T-helper 2 cell (primary cell): ENCODE measurements around the gene ST6GALNAC1.

ENCODE experiments used
- DNase-seq, 5 experiments: peaks; one replicate each; pipeline versions ENCODE4 v3.0.0 to v3.0.0-alpha.2; 2012 to 2022

The ST6GALNAC1 gene

DNA sequence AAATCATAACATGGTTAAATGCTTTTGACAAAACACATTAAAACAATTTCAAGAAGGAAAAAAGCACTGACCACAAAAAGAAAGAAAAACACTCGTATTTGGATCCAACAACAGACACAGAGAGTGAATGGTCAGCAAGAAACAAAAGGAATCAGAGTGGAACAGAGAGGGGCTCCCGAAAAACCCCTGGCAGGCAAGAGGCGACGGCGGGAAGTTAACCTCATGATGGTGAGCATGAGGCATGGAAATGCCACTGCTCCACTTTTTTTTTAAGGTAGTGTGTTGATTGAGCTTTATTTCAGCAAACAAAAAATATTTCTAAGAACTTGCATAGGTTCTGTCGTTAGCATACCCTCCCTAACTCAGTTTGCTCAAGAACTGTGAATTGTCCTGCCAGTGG is 32.1 kb upstream of the ST6GALNAC1 start:
- DNase-seq, result no peak

DNA sequence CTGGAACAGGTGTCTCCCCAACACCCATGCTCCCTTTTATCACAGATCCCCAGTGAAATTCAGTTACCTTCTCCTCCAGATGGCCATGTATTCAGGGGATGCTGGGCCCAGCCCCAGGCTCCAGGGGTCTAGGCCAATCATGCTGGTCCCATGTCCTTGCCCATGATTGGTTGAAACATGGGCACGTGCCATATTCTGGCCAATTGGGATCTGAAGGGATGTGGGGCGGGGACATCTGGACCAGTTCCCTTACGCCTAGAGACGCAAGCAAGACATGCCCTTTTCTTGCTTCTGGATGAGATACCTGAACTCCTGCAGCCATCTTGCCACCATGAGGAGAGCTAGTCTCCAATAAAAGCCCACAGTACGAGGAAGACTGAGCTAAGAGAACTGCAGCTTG is 31.0 kb upstream of the ST6GALNAC1 start:
- no peak for DNase-seq

DNA sequence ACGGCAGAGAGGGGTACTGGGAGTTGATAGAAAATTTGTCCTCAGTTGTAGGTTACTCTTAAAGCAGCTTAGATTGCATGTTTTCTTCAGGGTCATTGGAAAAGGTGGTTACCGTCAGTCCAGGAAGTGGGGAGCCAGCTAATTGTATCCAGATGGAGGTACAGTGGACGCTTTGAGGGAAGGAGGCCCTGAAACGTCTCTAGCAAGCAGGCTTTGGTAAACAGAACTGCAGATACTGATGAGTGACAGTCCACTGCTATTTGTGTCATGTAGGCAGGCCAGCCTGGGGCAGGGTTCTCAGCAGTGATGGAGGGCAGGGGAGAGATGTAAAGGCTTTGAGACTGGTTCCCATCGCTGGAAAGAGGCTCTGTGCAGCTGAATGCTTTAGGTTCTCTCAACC is 30.2 kb upstream of the ST6GALNAC1 start:
- no peak for DNase-seq

DNA sequence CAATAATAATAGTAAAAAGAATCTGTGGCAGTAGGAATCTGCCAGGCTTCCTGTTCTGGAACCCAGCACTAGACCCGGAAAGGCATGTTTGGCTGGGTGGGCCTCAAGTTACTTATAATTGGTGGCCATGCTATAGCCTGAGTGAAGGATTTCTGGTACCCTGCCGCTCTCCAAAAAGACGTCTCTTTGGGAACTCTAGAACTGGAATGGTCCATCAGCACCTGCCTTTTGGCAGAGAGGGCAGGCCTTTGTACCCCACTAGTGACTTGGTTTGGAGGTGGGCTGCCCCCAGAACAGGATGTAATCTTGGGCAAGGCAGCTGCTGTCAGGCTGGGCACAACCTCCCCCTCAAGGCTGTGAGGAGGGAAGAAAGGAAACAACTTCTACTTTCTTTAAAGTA is 29.3 kb upstream of the ST6GALNAC1 start:
- DNase-seq, result no peak

DNA sequence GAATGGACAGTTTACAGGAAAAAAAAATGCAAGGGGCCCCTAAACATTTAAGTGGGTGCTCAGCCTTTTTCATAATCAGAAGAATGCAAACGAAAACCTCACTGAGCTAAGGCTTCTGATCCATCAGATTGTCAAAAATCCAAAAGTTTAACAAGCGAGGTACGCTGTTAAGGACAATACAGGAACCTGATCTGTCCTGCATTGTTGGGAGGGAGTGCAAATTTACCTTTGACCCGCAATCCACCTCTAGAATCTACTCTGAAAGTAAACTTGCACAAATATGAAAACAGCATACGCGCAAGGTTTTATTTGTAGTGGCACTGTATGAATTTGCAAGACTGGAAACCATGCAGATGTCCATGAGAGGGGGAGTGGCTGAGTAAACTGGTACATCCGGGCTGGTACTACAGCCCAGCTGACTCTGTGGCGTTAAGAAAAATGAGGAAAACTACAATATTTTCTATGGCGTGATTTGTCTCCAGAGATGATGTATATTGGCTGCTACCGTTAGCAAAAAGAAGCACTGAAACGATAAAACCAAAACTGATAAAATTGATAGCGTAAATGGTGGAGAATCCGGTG is 28.8 kb upstream of the ST6GALNAC1 start:
- peak in 1 of 5 experiments; percentile 53 for DNase-seq

DNA sequence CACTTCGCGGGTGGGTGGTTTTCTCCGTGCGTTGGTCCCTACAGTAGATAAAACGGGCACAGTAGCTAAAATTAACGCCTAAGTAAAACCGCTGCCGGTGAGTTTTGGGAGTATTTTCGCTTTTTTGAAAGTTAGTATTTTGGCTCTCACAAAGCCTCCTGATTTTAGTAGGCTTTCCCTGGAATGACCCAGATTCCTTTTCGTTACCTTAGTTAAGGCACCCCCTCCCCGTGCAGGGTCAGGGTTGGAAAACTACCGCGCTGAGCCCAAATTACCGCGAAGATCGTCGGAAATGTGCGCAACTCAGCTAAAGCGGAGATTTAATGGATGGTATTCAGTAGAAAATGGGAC is 28.3 kb upstream of the ST6GALNAC1 start:
- DNase-seq, result no peak

DNA sequence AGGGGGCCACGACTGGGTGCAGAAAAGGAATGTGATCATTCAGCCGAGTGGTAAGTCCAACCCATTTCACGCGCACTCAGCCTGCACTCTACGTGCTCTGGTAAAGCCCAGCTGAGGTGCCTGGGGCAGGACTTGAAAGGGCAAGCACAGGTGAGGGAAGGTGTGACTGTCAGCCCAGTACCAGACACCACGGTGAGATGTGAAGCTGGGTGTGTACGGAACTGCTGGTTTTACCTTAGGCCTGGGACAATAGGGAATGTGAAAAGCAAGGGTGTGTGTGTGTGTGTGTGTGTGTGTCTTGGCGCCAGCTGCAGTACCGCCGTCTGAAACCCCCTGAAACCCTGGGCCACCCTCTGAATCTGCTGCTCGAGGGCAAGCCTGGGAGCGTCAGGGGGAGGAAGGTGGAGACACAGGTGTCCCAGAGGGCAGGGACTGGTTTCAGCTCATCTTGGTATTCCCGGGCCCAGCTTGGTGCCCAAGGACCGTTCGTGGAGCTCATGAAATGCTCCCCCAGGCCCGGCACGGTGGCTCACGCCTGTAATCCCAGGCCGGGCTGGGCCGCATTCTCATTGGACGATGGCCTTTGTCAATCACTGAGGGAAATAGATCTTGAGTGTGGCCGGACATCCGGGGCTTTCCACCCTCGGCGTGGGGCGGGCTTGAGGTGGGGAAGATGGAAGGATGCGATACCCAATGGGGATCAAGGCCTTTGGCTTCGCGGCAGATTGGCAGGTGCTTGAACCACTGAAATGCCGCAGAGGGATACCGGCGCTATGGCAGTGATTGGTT is 27.8 kb upstream of the ST6GALNAC1 start:
- peak; percentile 94 to 100 (median 98) for DNase-seq

DNA sequence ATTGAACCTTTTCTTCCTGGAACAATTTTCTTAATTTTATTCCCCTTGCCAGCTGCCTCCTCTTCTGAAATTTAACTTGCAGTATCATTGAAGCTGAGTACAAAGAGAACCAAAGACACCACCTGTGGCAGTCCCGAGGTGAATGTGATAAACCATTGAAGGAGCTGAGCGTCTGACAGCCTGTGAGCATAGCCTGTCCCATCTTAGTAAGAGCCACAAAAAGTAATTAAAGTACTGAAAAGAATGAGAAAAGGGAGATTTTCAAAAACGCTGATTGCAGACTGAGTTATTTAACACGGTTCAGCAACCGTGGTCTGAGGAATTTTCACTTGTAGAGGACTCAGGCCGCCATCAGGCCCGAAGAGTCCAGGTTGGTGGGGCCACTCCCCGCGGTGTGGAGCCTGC is 27.2 kb upstream of the ST6GALNAC1 start:
- DNase-seq, result no peak

DNA sequence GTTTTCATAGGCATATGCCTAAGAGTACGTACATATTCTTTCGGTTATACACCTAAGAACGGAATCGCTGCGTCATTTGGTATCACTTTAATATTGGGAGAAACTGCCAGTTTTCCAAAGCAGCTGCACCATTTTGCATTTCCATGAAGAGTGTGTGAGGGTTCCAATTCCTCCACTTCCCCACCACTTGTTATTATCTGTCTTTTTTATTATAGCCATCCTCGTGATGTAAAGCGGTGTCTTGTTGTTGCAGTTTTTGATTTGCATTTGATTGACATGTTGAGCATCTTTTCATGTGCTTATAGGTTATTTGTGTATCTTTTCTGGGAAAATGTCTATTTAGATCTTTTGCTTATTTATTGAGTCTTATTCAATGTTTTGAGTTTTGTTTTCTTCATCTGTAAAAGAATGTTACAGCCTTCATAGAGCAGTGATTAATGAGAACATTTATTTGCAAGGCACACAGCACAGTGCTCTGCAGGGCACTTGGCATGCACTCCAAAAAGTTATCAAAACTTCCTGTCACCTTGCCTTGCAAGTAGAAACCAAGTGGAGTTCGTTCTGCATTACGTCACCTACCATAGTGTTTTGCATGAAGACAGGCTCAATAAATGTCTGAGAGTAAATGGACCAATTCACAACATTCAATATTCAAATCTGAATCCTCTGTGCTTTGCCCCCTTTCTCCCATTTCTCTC is 26.6 kb upstream of the ST6GALNAC1 start:
- peak in 1 of 5 experiments; percentile 35 for DNase-seq

DNA sequence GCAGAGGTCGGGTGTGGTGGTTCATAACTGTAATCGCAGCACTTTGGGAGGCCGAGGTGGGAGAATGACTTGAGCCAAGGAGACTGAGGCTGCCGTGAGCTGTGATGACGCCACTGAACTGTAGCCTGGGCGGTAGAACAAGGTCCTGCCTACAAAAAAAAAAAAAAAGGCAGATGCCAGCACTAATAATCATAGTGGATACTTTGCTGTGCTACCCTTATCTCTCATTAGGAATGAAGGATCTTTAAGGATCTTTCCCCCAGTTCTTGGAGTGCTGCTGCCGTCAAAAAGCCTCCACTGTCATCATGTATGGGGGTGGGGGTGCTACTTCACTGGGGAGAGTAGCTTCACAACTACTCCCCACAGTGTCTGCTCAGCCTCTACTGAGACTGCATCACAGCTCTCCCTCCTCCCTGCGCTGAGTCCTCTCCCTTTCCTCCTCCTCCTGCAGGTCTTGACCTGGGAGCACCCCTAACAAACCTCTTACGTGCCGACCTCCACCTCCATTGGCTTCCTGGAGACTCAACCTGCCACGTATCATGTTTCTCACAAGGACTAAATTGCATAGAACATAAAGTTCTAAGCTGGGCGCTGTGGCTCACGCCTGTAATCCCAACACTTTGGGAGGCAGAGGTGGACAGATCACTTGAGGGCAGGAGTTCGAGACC is 24.4 kb upstream of the ST6GALNAC1 start:
- DNase-seq, result no peak

DNA sequence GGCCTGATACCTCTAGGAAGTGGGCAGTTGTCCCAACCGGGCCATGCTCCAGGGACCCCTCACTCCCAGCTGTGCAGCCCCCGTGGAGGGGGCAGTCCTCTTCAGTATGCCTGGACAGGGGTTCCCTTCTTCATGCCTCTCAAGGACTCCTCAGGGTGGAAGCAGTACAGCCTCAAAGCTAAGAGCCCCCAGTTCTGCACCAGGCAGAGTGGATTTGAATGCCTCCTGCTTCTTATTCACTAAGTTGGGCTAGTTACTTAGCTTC is 23.9 kb upstream of the ST6GALNAC1 start:
- DNase-seq, result no peak

DNA sequence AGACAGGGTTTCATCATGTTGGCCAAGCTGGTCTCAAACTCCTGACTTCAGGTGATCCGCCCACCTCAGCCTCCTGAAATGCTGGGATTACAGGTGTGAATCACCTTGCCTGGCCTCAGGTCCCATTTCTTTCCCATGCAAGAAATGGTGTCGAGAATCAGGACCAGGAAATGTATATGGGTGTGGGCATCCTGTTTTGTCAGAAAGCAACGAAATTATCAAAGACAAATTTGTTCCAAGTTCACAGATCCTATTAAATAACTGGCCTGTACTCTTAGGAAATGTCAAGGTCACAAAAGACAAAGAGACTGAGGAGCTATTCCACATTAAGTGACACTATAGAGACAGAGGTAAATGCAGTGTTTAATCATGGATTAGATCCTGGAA is 17.1 kb upstream of the ST6GALNAC1 start:
- DNase-seq, result no peak

DNA sequence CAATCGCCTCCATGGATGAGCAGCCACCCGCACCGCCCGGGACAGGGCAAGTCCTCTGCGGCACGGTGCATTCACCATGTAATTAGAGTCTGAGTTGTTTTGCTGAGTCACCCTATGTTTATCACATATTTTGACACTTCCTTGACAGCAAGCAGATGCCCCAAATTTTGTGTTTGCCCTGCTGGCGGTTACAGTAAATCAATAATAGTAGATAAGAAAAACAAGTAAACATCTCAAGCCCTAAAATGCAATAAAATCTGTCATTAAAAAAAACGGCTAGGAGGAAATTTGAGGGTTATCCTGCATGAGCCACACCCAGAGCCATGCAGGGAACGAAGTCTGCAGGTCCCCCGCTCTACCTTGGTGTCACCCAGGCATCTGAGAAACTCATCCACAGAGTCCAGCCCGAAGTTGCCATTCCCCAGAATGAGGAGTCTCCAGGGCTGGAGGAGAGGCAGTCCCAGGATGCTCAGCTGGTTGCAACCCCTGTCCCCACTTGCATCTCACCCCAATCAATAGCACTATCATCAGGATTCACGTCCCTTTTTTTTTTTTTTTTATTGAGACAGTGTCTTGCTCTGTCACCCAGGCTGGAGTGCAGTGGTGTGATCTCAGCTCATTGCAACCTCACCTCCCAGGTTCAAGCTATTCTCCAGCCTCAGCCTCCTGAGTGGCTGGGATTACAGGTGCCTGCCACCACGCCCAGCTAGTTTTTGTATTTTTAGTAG is 16.5 kb upstream of the ST6GALNAC1 start:
- peak in 2 of 5 experiments; percentile 29 to 81 for DNase-seq

DNA sequence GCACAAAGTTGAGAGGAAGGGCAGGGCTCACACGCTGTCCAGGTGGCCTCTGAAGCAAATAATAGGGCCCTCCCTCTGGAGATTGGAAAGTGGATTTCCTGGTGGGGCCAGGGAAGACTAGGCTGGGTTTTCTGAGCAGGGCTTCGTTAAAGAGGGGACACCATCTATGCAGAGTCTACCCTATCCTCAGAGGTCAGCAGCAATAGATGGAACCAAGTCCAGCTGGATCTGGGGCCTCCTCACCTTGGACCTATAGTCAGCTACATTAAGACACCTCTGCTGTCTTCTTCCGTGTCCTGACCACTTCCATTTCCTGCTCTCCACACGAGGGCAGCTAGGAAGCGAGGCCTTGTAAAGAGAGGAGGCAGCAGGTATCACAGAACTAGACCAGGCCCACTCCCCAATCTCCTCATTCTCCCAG is 14.7 kb upstream of the ST6GALNAC1 start:
- DNase-seq, result peak in 1 of 5 experiments; percentile 45

DNA sequence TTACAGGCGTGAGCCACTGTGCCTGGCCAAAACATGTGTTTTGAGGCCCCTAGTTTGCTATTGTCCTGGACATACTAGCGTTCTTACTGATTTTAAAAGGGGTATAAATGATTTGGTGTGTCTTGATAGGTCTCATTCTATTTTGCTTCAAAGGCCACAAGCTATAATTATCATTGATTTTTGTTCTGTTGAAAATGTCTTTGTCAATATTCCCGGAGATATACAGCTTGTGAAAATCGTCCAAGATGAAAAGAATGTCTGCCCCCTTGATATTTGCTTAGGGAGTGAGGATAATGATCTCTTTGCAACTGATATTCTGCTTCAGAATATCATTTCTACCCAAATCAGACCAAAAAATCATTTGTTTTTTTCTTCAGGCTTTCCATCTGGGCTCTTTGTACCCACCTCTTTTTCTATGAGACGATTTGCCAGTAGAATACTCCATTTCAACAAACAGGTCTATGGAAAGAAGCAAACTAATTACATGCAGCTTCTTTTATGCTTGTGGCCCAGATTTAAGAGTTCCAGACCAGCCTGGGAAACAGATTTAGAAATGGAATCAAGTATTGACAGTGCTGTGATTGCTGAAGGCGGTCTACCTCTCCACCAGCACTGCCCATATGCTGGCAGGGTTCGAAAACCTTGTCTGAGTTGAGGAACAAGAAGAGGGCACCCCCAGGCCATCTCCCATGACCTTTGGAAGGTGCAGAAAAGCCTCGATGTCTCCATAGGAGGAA is 14.1 kb upstream of the ST6GALNAC1 start:
- no peak for DNase-seq

DNA sequence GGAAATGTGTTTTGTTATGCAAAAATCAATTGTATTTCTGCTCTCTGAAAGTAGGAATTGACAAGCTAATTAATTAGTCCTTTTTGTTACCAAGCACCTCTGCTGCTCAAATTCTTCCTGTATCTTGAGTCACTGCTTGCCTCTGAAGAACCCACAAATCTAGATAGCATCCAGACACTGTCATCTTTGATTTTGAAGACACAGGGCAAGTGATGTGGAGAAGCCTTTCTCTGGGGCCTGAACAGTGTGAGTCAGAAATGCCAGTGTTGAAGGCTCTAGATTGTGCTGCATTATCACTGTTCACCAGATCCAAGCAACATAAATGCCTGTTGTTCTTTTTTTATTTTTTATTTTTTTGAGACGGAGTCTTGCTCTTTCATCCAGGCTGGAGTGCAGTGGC is 10.9 kb upstream of the ST6GALNAC1 start:
- peak in 1 of 5 experiments; percentile 68 for DNase-seq

DNA sequence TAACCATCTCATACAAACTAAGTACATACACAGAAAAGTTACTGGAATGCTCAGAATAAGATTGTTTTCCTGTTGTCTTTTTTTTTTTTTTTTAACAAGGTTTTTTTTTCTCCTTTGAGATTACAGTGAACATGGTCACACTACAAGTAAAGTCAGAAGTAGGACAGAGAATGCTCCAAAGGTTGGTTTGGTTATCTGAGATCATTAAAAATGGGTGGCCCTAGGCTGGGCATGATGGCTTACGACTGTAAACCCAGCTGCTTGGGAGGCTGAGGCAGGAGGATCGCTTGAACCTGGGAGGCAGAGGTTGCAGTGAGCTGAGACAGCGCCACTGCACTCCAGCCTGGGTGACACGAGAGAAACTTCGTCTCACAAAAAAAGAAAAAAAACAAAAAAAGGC is 6.9 kb upstream of the ST6GALNAC1 start:
- no peak for DNase-seq

DNA sequence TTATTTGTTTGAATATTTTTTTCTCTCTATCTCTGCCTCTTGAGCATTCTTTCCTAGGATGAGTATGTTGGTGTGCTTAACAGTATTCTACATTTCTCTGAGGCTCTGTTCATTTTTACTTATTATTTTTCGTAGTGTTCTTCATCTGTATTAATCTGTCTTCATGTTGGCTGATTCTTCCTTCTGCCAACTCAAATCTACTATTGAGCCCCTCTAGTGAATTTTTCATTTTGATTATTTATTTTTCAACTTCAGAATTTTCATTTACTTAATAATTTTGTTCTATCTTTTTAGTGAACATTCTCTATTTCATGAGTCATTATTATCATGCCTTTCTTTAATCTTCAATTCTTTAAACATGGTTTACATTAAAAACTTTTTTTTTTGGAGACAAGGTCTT is 3.2 kb upstream of the ST6GALNAC1 start:
- DNase-seq, result no peak

DNA sequence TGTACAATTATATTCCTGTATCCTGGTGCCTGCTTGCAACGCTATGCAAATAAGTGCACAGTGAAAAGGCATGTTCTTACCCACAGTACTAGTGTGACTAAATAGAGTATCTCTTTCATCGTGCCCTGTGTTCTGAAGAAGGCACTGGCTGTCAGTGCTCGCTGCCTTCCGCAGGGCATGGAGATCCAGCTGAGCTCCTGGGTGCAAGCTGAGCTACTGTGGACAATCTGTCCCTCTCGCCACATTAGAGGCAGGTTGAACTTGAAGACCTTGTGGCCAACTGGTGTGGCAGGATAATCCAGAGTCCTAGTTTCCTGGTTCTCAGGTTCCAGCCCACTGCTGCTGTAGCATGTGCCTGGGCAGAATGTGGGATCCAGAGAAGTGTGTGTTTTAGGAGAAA is 1.9 kb upstream of the ST6GALNAC1 start:
- no peak for DNase-seq

DNA sequence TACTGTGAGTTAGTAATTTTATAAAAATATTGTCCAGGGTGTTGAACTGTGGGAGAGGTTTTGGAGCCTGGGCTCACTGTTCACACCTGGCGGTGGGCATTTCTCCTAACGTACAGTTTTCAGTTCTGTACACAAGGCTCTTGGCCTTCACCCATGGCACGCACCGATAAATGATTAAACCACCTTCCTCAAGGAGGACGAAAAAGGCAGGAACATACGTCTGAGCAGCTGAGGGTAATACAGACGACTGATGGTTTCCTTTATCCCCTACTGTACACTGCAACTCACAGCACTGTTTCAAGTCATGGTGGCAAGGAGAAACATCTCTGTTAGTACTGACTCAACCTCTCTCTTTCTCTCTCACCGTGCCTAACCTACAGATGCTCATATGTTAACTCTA is 1.4 kb upstream of the ST6GALNAC1 start:
- DNase-seq, result no peak

DNA sequence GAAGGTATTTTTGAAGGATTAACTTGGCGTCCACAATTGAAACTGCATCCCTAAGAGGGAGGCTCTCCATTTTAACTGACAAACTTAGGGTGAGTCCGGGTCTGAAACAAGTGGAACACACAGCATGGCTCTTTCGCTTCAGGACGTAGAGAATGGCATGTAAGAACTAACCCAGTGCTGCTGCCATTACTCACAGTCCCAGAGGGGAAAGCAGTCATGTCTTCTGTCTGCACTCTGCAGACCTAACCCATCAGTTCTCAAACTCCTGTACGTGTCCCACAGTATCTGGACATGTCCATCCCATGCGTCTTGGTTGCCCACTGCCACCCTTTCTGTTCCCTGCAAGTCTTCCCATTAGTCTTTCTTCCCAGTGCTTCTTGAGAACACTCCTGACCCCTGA is 563 bp downstream of the ST6GALNAC1 start:
- peak in 1 of 5 experiments; percentile 23 for DNase-seq

DNA sequence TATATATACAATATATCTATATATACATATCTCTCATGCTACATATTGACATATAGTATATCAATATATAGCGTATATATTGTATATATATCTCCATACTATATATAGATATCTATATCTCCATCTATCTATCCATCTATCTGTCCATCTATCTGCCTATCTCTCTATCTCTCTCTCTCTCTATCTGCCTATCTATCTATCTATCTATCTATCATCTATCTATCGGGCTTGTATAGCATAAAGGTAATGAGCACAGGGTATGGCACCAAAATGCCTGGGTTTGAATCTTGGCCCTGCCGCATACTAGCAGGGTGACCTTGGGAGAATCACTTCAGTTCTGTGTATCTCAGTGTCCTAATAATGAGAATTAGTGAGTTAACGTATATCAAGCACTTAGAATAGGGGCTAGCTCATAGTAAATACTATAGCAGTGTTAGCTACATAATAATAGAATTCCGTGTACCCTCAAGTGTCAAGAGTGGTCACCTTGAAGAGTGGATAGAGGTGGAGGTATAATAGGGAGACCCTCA is 1.5 kb downstream of the ST6GALNAC1 start:
- no peak for DNase-seq
